OCI-LY1 (cell line): ENCODE data around the gene MPP1.

Source experiments
- H2AFZ ChIP-seq: fragments of 200-600 bp; sonication (generic), shearing (Covaris generic); 2 replicates; pipeline ENCODE4 v1.6.0; 2014; ENCODE audit warnings: antibody characterized with exemption, mild to moderate bottlenecking, low read length
- H3F3A ChIP-seq: fragments of 200-600 bp; sonication (generic), shearing (Covaris generic); 2 replicates; pipeline ENCODE4 v1.6.0; 2014; ENCODE audit warnings: mild to moderate bottlenecking, antibody characterized with exemption, low read length, moderate library complexity; ENCODE audit not compliant: insufficient read depth
- H3K27ac ChIP-seq: fragments of 200-600 bp; sonication (generic); 2 replicates; pipeline ENCODE4 v1.5.1; 2014; ENCODE audit warnings: low read length, mixed run types, mild to moderate bottlenecking, low read depth; ENCODE audit not compliant: poor library complexity, severe bottlenecking
- H3K27me3 ChIP-seq: fragments of 200-600 bp; sonication (generic); 2 replicates; pipeline ENCODE4 v1.6.0; 2014; ENCODE audit warnings: antibody characterized with exemption, mild to moderate bottlenecking, low read length, moderate library complexity; ENCODE audit not compliant: insufficient read depth
- H3K36me3 ChIP-seq: fragments of 200-600 bp; sonication (generic); 2 replicates; pipeline ENCODE4 v1.6.1; 2014; ENCODE audit warnings: mild to moderate bottlenecking, antibody characterized with exemption, low read length, moderate library complexity, mixed read lengths; ENCODE audit not compliant: insufficient read depth
- H3K4me1 ChIP-seq: fragments of 200-600 bp; sonication (generic); 2 replicates; pipeline ENCODE4 v1.5.1; 2014; ENCODE audit warnings: mild to moderate bottlenecking, low read length, moderate library complexity; ENCODE audit not compliant: insufficient read depth, severe bottlenecking
- H3K4me2 ChIP-seq: fragments of 200-600 bp; sonication (generic), shearing (Covaris generic); 2 replicates; pipeline ENCODE4 v1.6.1; 2014; ENCODE audit warnings: low read length
- H3K4me3 ChIP-seq: fragments of 200-600 bp; sonication (generic); 2 replicates; pipeline ENCODE4 v1.5.1; 2014; ENCODE audit warnings: low read length, low read depth, mild to moderate bottlenecking, mixed read lengths; ENCODE audit not compliant: poor library complexity, severe bottlenecking
- H3K79me2 ChIP-seq: fragments of 200-600 bp; shearing (Covaris generic); 2 replicates; pipeline ENCODE4 v1.6.1; 2016; ENCODE audit warnings: mixed run types, low read length, mixed read lengths; ENCODE audit not compliant: insufficient read depth
- H3K9ac ChIP-seq: fragments of 200-600 bp; sonication (generic), shearing (Covaris generic); 2 replicates; pipeline ENCODE4 v1.6.1; 2014; ENCODE audit warnings: mild to moderate bottlenecking, low read length, mixed read lengths
- H3K9me2 ChIP-seq: fragments of 200-600 bp; sonication (generic), shearing (Covaris generic); 2 replicates; pipeline ENCODE4 v1.6.1; 2014; ENCODE audit warnings: low read depth, mild to moderate bottlenecking, low read length, mixed read lengths
- H3K9me3 ChIP-seq: fragments of 200-600 bp; shearing (Covaris generic); 2 replicates; pipeline ENCODE4 v1.6.1; 2014; ENCODE audit warnings: low read length, mixed read lengths
- H4K20me1 ChIP-seq: fragments of 200-600 bp; sonication (generic), shearing (Covaris generic); 2 replicates; pipeline ENCODE4 v1.6.0; 2016; ENCODE audit warnings: mild to moderate bottlenecking, low read length; ENCODE audit not compliant: insufficient read depth
- CTCF ChIP-seq: fragments of 200-600 bp; sonication (generic), shearing (Covaris generic); IDR thresholded peaks from 2 replicates; pipeline ENCODE4 v1.5.1; 2017; ENCODE audit warnings: mild to moderate bottlenecking, antibody characterized with exemption, low read length, moderate library complexity, mixed read lengths
- EZH2 ChIP-seq: fragments of 200-600 bp; sonication (generic), shearing (Covaris generic); IDR thresholded peaks from 2 replicates; pipeline ENCODE4 v1.8.0; 2017; ENCODE audit warnings: borderline replicate concordance, mixed run types, mild to moderate bottlenecking, antibody characterized with exemption, low read length, moderate library complexity, mixed read lengths

The MPP1 gene

GRCh38 chrX:154836163-154836562 is 30.9 kb upstream of the MPP1 start:
- no peaks in the 10 kb centered on the region for H3K9me3 ChIP-seq
- H3K4me1 ChIP-seq: no peaks in the 10 kb centered on the region
- H3K27me3 ChIP-seq: no peaks in the 10 kb centered on the region
- H3K9ac ChIP-seq: no peak overlapping the region
- no peaks in the 10 kb centered on the region for H3F3A ChIP-seq
- H3K27ac ChIP-seq: no peak overlapping the region
- H3K4me2 ChIP-seq: no peak overlapping the region
- H3K36me3 ChIP-seq: no peaks in the 10 kb centered on the region
- H3K4me3 ChIP-seq: no peak overlapping the region
- H3K9me2 ChIP-seq: no peaks in the 10 kb centered on the region
- no peaks in the 10 kb centered on the region for H3K79me2 ChIP-seq
- H2AFZ ChIP-seq: no peak overlapping the region
- TF ChIP-seq CTCF: no peak
- no peak for TF ChIP-seq EZH2
- no peaks in the 10 kb centered on the region for H4K20me1 ChIP-seq

- Histone ChIP-seq H3K4me1 (no peaks in the 10 kb centered on the region), H3K4me3 (no peak within 1 kb of the TSS), H3K9me2 (no peaks in the 10 kb centered on the region), H3K4me2 (no peak within 1 kb of the TSS), H3K9me3 (no peaks in the 10 kb centered on the region), H3K36me3 (no peaks in the 10 kb centered on the region), H4K20me1 (no peaks in the 10 kb centered on the region), H3F3A (no peaks in the 10 kb centered on the region), H3K27me3 (no peaks in the 10 kb centered on the region), H3K27ac (no peak within 1 kb of the TSS), H3K9ac (no peak within 1 kb of the TSS), H3K79me2 (no peaks in the 10 kb centered on the region), H2AFZ (no peak within 1 kb of the TSS)
- TF ChIP-seq CTCF: no peak
- no peak for TF ChIP-seq EZH2
These were observed 29.3 kb upstream of the MPP1 start, which contains the start of gene SMIM9 for GRCh38 chrX:154834562-154834961. TSS of gene SMIM9 (minus strand) at chrX:154834662. CDS start at chrX:154830856, 3,806 bp downstream.

- Histone ChIP-seq H3K27ac (no peak overlapping the region), H3K79me2 (no peaks in the 10 kb centered on the region), H3K4me2 (no peak overlapping the region), H4K20me1 (no peaks in the 10 kb centered on the region), H3K4me3 (no peak overlapping the region), H3F3A (no peaks in the 10 kb centered on the region), H3K9me2 (no peaks in the 10 kb centered on the region), H3K9ac (no peak overlapping the region), H3K27me3 (no peaks in the 10 kb centered on the region), H3K4me1 (no peaks in the 10 kb centered on the region), H2AFZ (no peak overlapping the region), H3K36me3 (no peaks in the 10 kb centered on the region), H3K9me3 (no peaks in the 10 kb centered on the region)
- TF ChIP-seq EZH2 (no peak), CTCF (no peak)
These were observed 28.5 kb upstream of the MPP1 start for GRCh38 chrX:154833746-154834274.
